ENCODE measurements around the gene FBXL17. TPM values are rescaled to one million over a fixed set of nuclear protein-coding genes. Genes with fewer than 3 reads are reported as not detected.
A peak's percentile ranks its signal among the peaks of the same experiment; 100 is the strongest.

The FBXL17 gene
- total RNA-seq, 1 experiment from 2014 or later: 3.5 TPM

- no peaks in the 10 kb centered on the region for H3K9me3 Mint-ChIP-seq
- no peaks in the 10 kb centered on the region for H3K27me3 Mint-ChIP-seq (ENCODE audit: low read depth)
- TF ChIP-seq AFF4 (CRISPR knock-in tag; IDR thresholded peaks at IDR 0.05; ENCODE audit: borderline replicate concordance) (no peak), E2F4 (CRISPR knock-in tag; IDR thresholded peaks at IDR 0.05; ENCODE audit: borderline replicate concordance, low read depth) (no peak), PREB (CRISPR knock-in tag; IDR thresholded peaks at IDR 0.05; ENCODE audit: borderline replicate concordance) (no peak)
- no peaks in the 10 kb centered on the region for H3K36me3 Mint-ChIP-seq
- ATAC-seq (peak; percentile 30; the same call in 1 of the 2 replicates), DNase-seq (ENCODE audit: low spot score) (no peak)
- ChIA-PET CTCF (no interaction called here), POLR2A (no interaction called here)
- no peak overlapping the region for H3K27ac Mint-ChIP-seq
- H3K4me1 Mint-ChIP-seq: peaks cover 9% of the 10 kb centered on the region
- H3K4me3 Mint-ChIP-seq: no peak overlapping the region
These were observed 424.8 kb downstream of the FBXL17 start for GRCh38 chr5:107957051-107957450.

DNA sequence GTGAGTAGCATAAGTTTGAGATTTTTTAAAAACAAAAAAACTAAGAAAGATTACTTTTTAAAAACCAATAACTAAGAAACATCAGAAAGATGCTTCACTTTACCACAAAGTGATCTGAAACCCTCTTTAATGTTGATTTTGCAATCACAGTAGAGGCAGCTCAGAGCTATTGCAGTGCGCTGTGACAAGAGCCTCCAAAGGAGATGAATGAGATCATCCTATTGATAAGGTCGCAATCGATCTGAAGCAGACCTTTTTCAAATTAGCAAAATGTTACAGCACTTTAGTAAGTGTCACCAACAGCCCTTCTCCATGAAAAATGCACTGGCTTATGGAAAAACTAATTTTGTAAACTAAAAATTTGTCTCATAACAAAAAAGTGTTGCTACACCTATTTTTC lies 426.6 kb downstream of the FBXL17 start:
- no peaks in the 10 kb centered on the region for H3K27me3 Mint-ChIP-seq (ENCODE audit: low read depth)
- H3K27ac Mint-ChIP-seq: no peak overlapping the region
- ATAC-seq: no peak
- no peak for DNase-seq (ENCODE audit: low spot score)
- ChIA-PET CTCF (no interaction called here), POLR2A (no interaction called here)
- H3K9me3 Mint-ChIP-seq: no peaks in the 10 kb centered on the region
- peaks cover 9% of the 10 kb centered on the region for H3K4me1 Mint-ChIP-seq
- no peak for TF ChIP-seq ATF1 (CRISPR knock-in tag; IDR thresholded peaks at IDR 0.05)
- TF ChIP-seq ZBTB43 (CRISPR knock-in tag; IDR thresholded peaks at IDR 0.05): no peak
- TF ChIP-seq SMAD3 (CRISPR knock-in tag; IDR thresholded peaks at IDR 0.05; ENCODE audit: borderline replicate concordance): no peak
- no peak for TF ChIP-seq AFF4 (CRISPR knock-in tag; IDR thresholded peaks at IDR 0.05; ENCODE audit: borderline replicate concordance)
- no peak for TF ChIP-seq KAT7 (CRISPR knock-in tag; IDR thresholded peaks at IDR 0.05; ENCODE audit: borderline replicate concordance)
- TF ChIP-seq E2F4 (CRISPR knock-in tag; IDR thresholded peaks at IDR 0.05; ENCODE audit: borderline replicate concordance, low read depth): no peak
- TF ChIP-seq, protein P1, sequence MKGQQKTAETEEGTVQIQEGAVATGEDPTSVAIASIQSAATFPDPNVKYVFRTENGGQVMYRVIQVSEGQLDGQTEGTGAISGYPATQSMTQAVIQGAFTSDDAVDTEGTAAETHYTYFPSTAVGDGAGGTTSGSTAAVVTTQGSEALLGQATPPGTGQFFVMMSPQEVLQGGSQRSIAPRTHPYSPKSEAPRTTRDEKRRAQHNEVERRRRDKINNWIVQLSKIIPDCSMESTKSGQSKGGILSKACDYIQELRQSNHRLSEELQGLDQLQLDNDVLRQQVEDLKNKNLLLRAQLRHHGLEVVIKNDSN (CRISPR knock-in tag; IDR thresholded peaks at IDR 0.05): no peak
- TF ChIP-seq ATF2 (CRISPR knock-in tag; IDR thresholded peaks at IDR 0.05; ENCODE audit: borderline replicate concordance, low read depth): no peak
- TF ChIP-seq, protein P2, sequence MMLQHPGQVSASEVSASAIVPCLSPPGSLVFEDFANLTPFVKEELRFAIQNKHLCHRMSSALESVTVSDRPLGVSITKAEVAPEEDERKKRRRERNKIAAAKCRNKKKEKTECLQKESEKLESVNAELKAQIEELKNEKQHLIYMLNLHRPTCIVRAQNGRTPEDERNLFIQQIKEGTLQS (CRISPR knock-in tag; conservative IDR thresholded peaks at IDR 0.05): no peak
- TF ChIP-seq FOXP4 (CRISPR knock-in tag; IDR thresholded peaks at IDR 0.05): no peak
- no peak for TF ChIP-seq NFATC4 (CRISPR knock-in tag; IDR thresholded peaks at IDR 0.05)
- TF ChIP-seq JUN (CRISPR knock-in tag; IDR thresholded peaks at IDR 0.05): no peak
- TF ChIP-seq IRF1 (CRISPR knock-in tag; IDR thresholded peaks at IDR 0.05): no peak
- H3K4me3 Mint-ChIP-seq: no peak overlapping the region
- no peaks in the 10 kb centered on the region for H3K36me3 Mint-ChIP-seq

Data from WTC11 (cell line).